OCI-LY3 (cell line): ENCODE data around the gene RSPO3.

Source experiments
- CTCF ChIP-seq: fragments of 200-600, 300-600 bp; sonication (generic); IDR thresholded peaks from 2 replicates; pipeline ENCODE4 v1.5.1; 2014; ENCODE audit warnings: antibody characterized with exemption, low read length, low read depth
- EZH2phosphoT487 ChIP-seq: fragments of 200-600 bp; shearing (Covaris generic); IDR thresholded peaks from 2 replicates; pipeline ENCODE4 v1.6.1; 2018; ENCODE audit warnings: antibody characterized with exemption, mixed run types, low read depth

GRCh38 chr6:127199470-127199869, 81.0 kb downstream of the RSPO3 start:
- TF ChIP-seq CTCF: no peak
- TF ChIP-seq EZH2phosphoT487: no peak
